Bronchial epithelial cell (primary cell): ENCODE results near the gene CMTM8. TPM values are rescaled to one million over a fixed set of nuclear protein-coding genes. Genes with fewer than 3 reads are reported as not detected.
A peak's percentile ranks its signal among the peaks of the same experiment; 100 is the strongest.

Experiments used
- DNase-seq: peaks from one replicate; pipeline ENCODE4 v3.0.0-alpha.2; 2010; ENCODE audit warnings: low read depth
- FAIRE-seq: peaks from 2 replicates; lab custom pipeline; 2011; peaks lifted over from hg19 to GRCh38; lab: Jason Lieb, UNC
- H3K27me3 ChIP-seq: 2 replicates; pipeline ENCODE4 v1.5.1; 2011; ENCODE audit warnings: low read length; ENCODE audit not compliant: control insufficient read depth, insufficient read depth
- H3K36me3 ChIP-seq: 2 replicates; pipeline ENCODE4 v1.5.1; 2011; ENCODE audit warnings: low read length; ENCODE audit not compliant: control insufficient read depth, insufficient read depth
- H3K4me3 ChIP-seq: 2 replicates; pipeline ENCODE4 v1.5.1; 2011; ENCODE audit warnings: mild to moderate bottlenecking, low read depth, low read length, control low read depth
- CTCF ChIP-seq: IDR thresholded peaks from 2 replicates; pipeline ENCODE4 v1.5.1; 2011; ENCODE audit warnings: mild to moderate bottlenecking, moderate library complexity, low read length, control low read depth, inconsistent platforms; ENCODE audit not compliant: insufficient read depth, severe bottlenecking
- total RNA-seq: library from RNA; depleted of rRNA; stranded (reverse); fragments of >200 nt; gene quantifications from 2 replicates; pipeline ENCODE4 v1.2.1, GENCODE V29; 2014

Gene CMTM8
- total RNA-seq, 1 donor from 2014 or later: 0.79 TPM

GRCh38 chr3:32371461-32372212, 133.2 kb downstream of the CMTM8 start:
- DNase-seq (no peak), FAIRE-seq (no peak)
- no peak for TF ChIP-seq CTCF
- Histone ChIP-seq H3K36me3 (peaks cover 1% of the 10 kb centered on the region), H3K27me3 (no peaks in the 10 kb centered on the region), H3K4me3 (no peak overlapping the region)

- no peak for FAIRE-seq
- H3K36me3 ChIP-seq: peaks cover 1% of the 10 kb centered on the region
- no peak for DNase-seq
- H3K4me3 ChIP-seq: no peak overlapping the region
- TF ChIP-seq CTCF: no peak
- no peaks in the 10 kb centered on the region for H3K27me3 ChIP-seq
Measured at GRCh38 chr3:32372213-32372490, 133.7 kb downstream of the CMTM8 start.

DNA sequence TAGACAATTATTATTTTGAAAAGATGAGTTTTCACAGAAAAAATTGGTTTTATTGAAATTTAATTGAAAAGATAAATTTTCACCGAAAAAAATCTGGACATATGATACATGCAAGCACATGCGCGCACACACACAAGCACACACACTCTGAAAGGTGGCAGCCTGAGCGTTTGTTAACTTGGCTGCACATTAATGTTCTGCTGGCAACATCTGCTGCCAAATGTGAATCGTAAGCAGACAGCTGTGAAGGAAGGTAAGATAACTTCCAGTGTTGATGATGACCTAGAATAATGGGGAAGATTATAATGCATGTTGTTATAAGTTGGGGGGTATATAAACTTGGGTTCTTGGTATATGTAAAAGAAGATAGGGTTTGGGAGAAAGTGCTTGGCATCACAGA, 134.8 kb downstream of the CMTM8 start:
- DNase-seq (no peak), FAIRE-seq (no peak)
- H3K36me3 ChIP-seq: peaks cover 1% of the 10 kb centered on the region
- H3K4me3 ChIP-seq: no peak overlapping the region
- no peaks in the 10 kb centered on the region for H3K27me3 ChIP-seq
- no peak for TF ChIP-seq CTCF

GRCh38 chr3:32373844-32374243, 135.4 kb downstream of the CMTM8 start:
- FAIRE-seq (no peak), DNase-seq (no peak)
- H3K27me3 ChIP-seq: no peaks in the 10 kb centered on the region
- H3K36me3 ChIP-seq: peaks cover 1% of the 10 kb centered on the region
- TF ChIP-seq CTCF: no peak
- no peak overlapping the region for H3K4me3 ChIP-seq

GRCh38 chr3:32374788-32375595, 136.5 kb downstream of the CMTM8 start:
- peak; percentile 73 for DNase-seq
- Histone ChIP-seq H3K36me3 (peaks cover 1% of the 10 kb centered on the region), H3K4me3 (no peak overlapping the region), H3K27me3 (no peaks in the 10 kb centered on the region)
- no peak for FAIRE-seq
- TF ChIP-seq CTCF: peak; percentile 61

GRCh38 chr3:32375596-32375930, 137.1 kb downstream of the CMTM8 start:
- H3K27me3 ChIP-seq: no peaks in the 10 kb centered on the region
- H3K36me3 ChIP-seq: peaks cover 1% of the 10 kb centered on the region
- no peak overlapping the region for H3K4me3 ChIP-seq
- no peak for FAIRE-seq
- DNase-seq: no peak
- TF ChIP-seq CTCF: no peak
